HepG2 (cell line): ENCODE data around the gene ATP6V1C2. TPM values are rescaled to one million over a fixed set of nuclear protein-coding genes. Genes with fewer than 3 reads are reported as not detected.

Experiments used
- ATAC-seq: fragments of 200-7000 bp; cut with Tn5 transposase; 3 replicates; pipeline ENCODE4 v1.9.1; 2020; ENCODE audit warnings: mild to moderate bottlenecking, moderate library complexity
- BruUV-seq: library from RNA; stranded (reverse); fragments of 400-500 nt; replicated peaks from 2 replicates; lab custom pipeline; 2021; lab: Mats Ljungman, UMichigan
- CTCF ChIA-PET: fragments of 300-600 bp; formaldehyde crosslinking; extraction: SDS; loops from one replicate; lab custom pipeline; 2021; ENCODE audit warnings: low total read pairs, inconsistent platforms, low intra/inter-chr PET ratio; lab: Yijun Ruan, JAX
- POLR2A ChIA-PET: fragments of 350-600 bp; sonication (Branson Sonifier 250); formaldehyde crosslinking; loops from one replicate; lab custom pipeline; 2020; ENCODE audit warnings: antibody characterized with exemption, inconsistent platforms; lab: Yijun Ruan, JAX
- DNase-seq: peaks from one replicate; pipeline ENCODE4 v3.0.0-alpha.2; 2015; ENCODE audit warnings: low spot score
- FAIRE-seq: peaks from 3 replicates; lab custom pipeline; 2011; peaks lifted over from hg19 to GRCh38; lab: Jason Lieb, UNC
- H2AFZ ChIP-seq: one replicate; pipeline ENCODE4 v1.6.1; 2011; ENCODE audit warnings: low read length, inconsistent platforms
- H3K27ac ChIP-seq: fragments of 300-600 bp; 3 replicates; pipeline ENCODE4 v1.8.0; 2011; ENCODE audit warnings: mixed run types, mild to moderate bottlenecking, mixed read lengths, low read length, inconsistent platforms; ENCODE audit not compliant: insufficient read depth; ENCODE audit errors: extremely low read length
- H3K27me3 ChIP-seq, 2 experiments: fragments of 200-600 bp in 1 of 2; 2 replicates in 1 of 2; 3 replicates in 1 of 2; pipeline versions ENCODE4 v1.6.0 to v1.8.0; 2011; ENCODE audit warnings: low read length in 2 of 2, mild to moderate bottlenecking in 2 of 2, moderate library complexity in 2 of 2, inconsistent platforms in 1 of 2; ENCODE audit not compliant: insufficient read depth in 2 of 2, control insufficient read depth in 1 of 2
- H3K36me3 ChIP-seq, 2 experiments: fragments of 200-600 bp in 1 of 2; replicated peaks in 1 of 2; 2 replicates in 1 of 2; 3 replicates in 1 of 2; pipeline versions ENCODE4 v1.5.1 to v1.8.0; 2011; ENCODE audit warnings: low read length in 2 of 2, inconsistent platforms in 1 of 2; ENCODE audit not compliant: insufficient read depth in 2 of 2, control insufficient read depth in 1 of 2
- H3K4me1 ChIP-seq: 2 replicates; pipeline ENCODE4 v1.5.1; 2012; ENCODE audit warnings: low read length, inconsistent platforms; ENCODE audit not compliant: insufficient read depth
- H3K4me2 ChIP-seq: 2 replicates; pipeline ENCODE4 v1.6.0; 2011; ENCODE audit warnings: low read depth, low read length, inconsistent platforms
- H3K4me3 ChIP-seq, 3 experiments: fragments of 200-600 bp in 1 of 3; sonication (generic), shearing (Covaris generic) in 1 of 3; replicated peaks in 1 of 3; 2 replicates each; pipeline ENCODE4 v1.5.1; 2011 to 2016; ENCODE audit warnings: low read length in 3 of 3, inconsistent platforms in 2 of 3, low read depth in 2 of 3, mild to moderate bottlenecking in 2 of 3, control low read depth in 1 of 3, mixed read lengths in 1 of 3; ENCODE audit not compliant: insufficient read depth in 1 of 3
- H3K79me2 ChIP-seq: one replicate; pipeline ENCODE4 v1.6.1; 2011; ENCODE audit warnings: low read length, inconsistent platforms; ENCODE audit not compliant: insufficient read depth
- H3K9ac ChIP-seq: 2 replicates; pipeline ENCODE4 v1.6.0; 2011; ENCODE audit warnings: mild to moderate bottlenecking, low read depth, low read length, inconsistent platforms; ENCODE audit not compliant: insufficient read depth
- H3K9me3 ChIP-seq: 2 replicates; pipeline ENCODE4 v1.5.1; 2012; ENCODE audit warnings: mild to moderate bottlenecking, low read length
- H4K20me1 ChIP-seq: 2 replicates; pipeline ENCODE4 v1.6.0; 2011; ENCODE audit warnings: inconsistent platforms, mild to moderate bottlenecking, low read length, moderate library complexity; ENCODE audit not compliant: insufficient read depth
- FOXJ3 ChIP-seq: sonication (generic); formaldehyde crosslinking; IDR thresholded peaks from 2 replicates; pipeline ENCODE4 v1.4.0; 2020; ENCODE audit warnings: missing genetic modification reagents, mild to moderate bottlenecking, borderline replicate concordance
- HNRNPH1 ChIP-seq: fragments of 200-400 bp; formaldehyde crosslinking; optimal IDR thresholded peaks from 2 replicates; pipeline ENCODE3; 2017; ENCODE audit warnings: mild to moderate bottlenecking, low read depth, low read length
- KAT8 ChIP-seq: IDR thresholded peaks from 2 replicates; pipeline ENCODE4 v1.6.1; 2016; ENCODE audit warnings: missing genetic modification reagents, missing compliant biosample characterization
- KLF6 ChIP-seq: IDR thresholded peaks from 2 replicates; pipeline ENCODE4 v1.8.0; 2016; ENCODE audit warnings: missing biosample characterization, missing genetic modification reagents
- MAFF ChIP-seq: IDR thresholded peaks from 2 replicates; pipeline ENCODE4 v1.6.1; 2011; ENCODE audit warnings: low read depth, low read length, improper control_type of control experiment
- NRL ChIP-seq: sonication (generic); formaldehyde crosslinking; IDR thresholded peaks from 2 replicates; pipeline ENCODE4 v1.5.0; 2020; ENCODE audit warnings: missing genetic modification reagents, mild to moderate bottlenecking, moderate library complexity, borderline replicate concordance
- TSC22D2 ChIP-seq: sonication (generic); formaldehyde crosslinking; IDR thresholded peaks from 2 replicates; pipeline ENCODE4 v1.5.1; 2020; ENCODE audit warnings: missing genetic modification reagents, mild to moderate bottlenecking, borderline replicate concordance
- YEATS2 ChIP-seq: sonication (generic); formaldehyde crosslinking; IDR thresholded peaks from 2 replicates; pipeline ENCODE4 v1.4.0; 2020; ENCODE audit warnings: missing genetic modification reagents, borderline replicate concordance
- ZNF468 ChIP-seq: sonication (generic); formaldehyde crosslinking; IDR thresholded peaks from 2 replicates; pipeline ENCODE4 v1.8.0; 2022; ENCODE audit warnings: mild to moderate bottlenecking, moderate library complexity, missing genetic modification reagents
- ZNF580 ChIP-seq: IDR thresholded peaks from 2 replicates; pipeline ENCODE4 v1.6.1; 2016; ENCODE audit warnings: low read depth, borderline replicate concordance
- ZSCAN29 ChIP-seq: sonication (generic); formaldehyde crosslinking; conservative IDR thresholded peaks from 2 replicates; pipeline ENCODE4 v1.4.0; 2020; ENCODE audit warnings: mild to moderate bottlenecking, missing genetic modification reagents
- WGBS: methylation state at CpG from one replicate; pipeline ENCODE4 v1.1.6; 2017; ENCODE audit warnings: low lambda C conversion rate; 5-methylcytosine and 5-hydroxymethylcytosine counted together
- in situ Hi-C: cut with HindIII; loops from 2 replicates; pipeline ENCODE4 v1.10.0; 2017; ENCODE audit warnings: low pct_unique_long_range_greater_than_20kb; ENCODE audit not compliant: extremely low pct_ligation_motif_present
- intact Hi-C: fragments of 100-400 bp; cut with micrococcal nuclease; formaldehyde crosslinking; loops from one replicate; pipeline ENCODE4 v1.10.0; 2022; ENCODE audit not compliant: unreplicated experiment
- polyA plus RNA-seq, 8 experiments: library from polyadenylated mRNA; depleted of rRNA in 3 of 8; stranded (reverse) in 7 of 8; unstranded in 1 of 8; fragments of >200 nt; fragmentation: Illumina TruSeq in 4 of 8; extraction: Trizol in 4 of 8; gene quantifications; 2 replicates each; pipeline versions ENCODE4 v1.2.1 to v1.2.3, GENCODE V29; 2011 to 2016; ENCODE audit warnings: low read depth in 4 of 8, missing spikeins in 1 of 8, mixed read lengths in 1 of 8; ENCODE audit not compliant: insufficient read depth in 1 of 8
- total RNA-seq, 5 experiments: library from RNA; depleted of rRNA; stranded (reverse); fragments of >200 nt; fragmentation: Illumina TruSeq; extraction: Trizol; gene quantifications; 2 replicates each; pipeline ENCODE4 v1.2.3, GENCODE V29; 2016; ENCODE audit warnings: low read depth in 1 of 5
- TF ChIP-seq, protein P1 (sequence below): sonication (generic); formaldehyde crosslinking; IDR thresholded peaks from 2 replicates; pipeline ENCODE4 v1.9.0; 2021; ENCODE audit warnings: missing genetic modification reagents, borderline replicate concordance
- TF ChIP-seq, protein P2 (sequence below): sonication (generic); formaldehyde crosslinking; IDR thresholded peaks from 2 replicates; pipeline ENCODE4 v1.4.0; 2020; ENCODE audit warnings: mild to moderate bottlenecking, missing genetic modification reagents

The ATP6V1C2 gene
- total and polyA plus RNA-seq, 2 of the 13 experiments (the other 11 are each of a cell fraction or from before 2014, with no cell fraction given): 0.04 to 0.29 TPM

DNA sequence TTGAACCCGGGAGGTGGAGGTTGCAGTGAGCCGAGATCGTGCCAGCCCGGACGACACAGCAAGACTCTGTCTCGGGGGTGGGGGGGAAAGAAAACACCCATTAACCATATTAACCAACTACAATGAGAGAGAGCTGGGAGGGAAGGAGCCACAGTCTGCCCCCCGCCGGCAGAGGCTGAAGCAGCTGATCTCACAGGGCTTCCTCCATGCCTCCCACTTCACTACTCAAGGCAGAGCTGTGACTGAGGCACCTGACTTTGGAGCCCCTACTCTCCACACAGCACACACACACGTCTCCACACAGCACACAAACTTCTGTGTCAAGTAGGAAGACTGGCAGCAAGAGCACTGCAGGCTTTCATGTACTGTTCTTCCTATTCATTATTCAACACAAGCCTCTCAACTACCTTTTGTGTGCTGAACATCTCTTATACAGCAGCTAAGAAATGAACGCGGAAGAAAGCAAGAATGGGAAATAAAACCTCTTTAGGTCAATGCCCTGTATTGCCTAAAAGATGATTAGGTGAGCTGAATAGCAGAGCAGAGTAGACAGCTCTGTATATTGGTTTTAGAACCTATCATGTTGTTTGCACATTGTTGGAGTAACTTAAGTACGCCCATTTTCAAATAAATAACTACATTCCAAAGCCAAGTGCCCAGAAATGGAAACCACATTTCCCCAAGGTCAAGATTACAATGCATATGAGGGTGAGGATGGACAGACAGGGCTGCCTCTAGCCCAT lies 65.0 kb downstream of the ATP6V1C2 start:
- ChIA-PET POLR2A (no interaction called here), CTCF (no interaction called here)
- BruUV-seq: no TSS peak
- H4K20me1 ChIP-seq: peaks cover 11% of the 10 kb centered on the region
- TF ChIP-seq HNRNPH1 (no peak), ZNF468 (CRISPR knock-in tag) (no peak), TSC22D2 (no peak), MAFF (no peak), ZNF580 (CRISPR knock-in tag) (no peak), KLF6 (CRISPR knock-in tag) (no peak), ZSCAN29 (CRISPR knock-in tag) (no peak), KAT8 (CRISPR knock-in tag) (no peak), YEATS2 (no peak), FOXJ3 (CRISPR knock-in tag) (no peak), NRL (CRISPR knock-in tag) (no peak)
- TF ChIP-seq, protein P1, sequence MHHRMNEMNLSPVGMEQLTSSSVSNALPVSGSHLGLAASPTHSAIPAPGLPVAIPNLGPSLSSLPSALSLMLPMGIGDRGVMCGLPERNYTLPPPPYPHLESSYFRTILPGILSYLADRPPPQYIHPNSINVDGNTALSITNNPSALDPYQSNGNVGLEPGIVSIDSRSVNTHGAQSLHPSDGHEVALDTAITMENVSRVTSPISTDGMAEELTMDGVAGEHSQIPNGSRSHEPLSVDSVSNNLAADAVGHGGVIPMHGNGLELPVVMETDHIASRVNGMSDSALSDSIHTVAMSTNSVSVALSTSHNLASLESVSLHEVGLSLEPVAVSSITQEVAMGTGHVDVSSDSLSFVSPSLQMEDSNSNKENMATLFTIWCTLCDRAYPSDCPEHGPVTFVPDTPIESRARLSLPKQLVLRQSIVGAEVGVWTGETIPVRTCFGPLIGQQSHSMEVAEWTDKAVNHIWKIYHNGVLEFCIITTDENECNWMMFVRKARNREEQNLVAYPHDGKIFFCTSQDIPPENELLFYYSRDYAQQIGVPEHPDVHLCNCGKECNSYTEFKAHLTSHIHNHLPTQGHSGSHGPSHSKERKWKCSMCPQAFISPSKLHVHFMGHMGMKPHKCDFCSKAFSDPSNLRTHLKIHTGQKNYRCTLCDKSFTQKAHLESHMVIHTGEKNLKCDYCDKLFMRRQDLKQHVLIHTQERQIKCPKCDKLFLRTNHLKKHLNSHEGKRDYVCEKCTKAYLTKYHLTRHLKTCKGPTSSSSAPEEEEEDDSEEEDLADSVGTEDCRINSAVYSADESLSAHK (CRISPR knock-in tag): no peak
- TF ChIP-seq, protein P2, sequence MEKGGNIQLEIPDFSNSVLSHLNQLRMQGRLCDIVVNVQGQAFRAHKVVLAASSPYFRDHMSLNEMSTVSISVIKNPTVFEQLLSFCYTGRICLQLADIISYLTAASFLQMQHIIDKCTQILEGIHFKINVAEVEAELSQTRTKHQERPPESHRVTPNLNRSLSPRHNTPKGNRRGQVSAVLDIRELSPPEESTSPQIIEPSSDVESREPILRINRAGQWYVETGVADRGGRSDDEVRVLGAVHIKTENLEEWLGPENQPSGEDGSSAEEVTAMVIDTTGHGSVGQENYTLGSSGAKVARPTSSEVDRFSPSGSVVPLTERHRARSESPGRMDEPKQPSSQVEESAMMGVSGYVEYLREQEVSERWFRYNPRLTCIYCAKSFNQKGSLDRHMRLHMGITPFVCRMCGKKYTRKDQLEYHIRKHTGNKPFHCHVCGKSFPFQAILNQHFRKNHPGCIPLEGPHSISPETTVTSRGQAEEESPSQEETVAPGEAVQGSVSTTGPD (CRISPR knock-in tag): no peak
- no peak overlapping the region for H3K4me3 ChIP-seq
- FAIRE-seq (no peak), ATAC-seq (no peak; the same call in 2 of the 3 replicates), DNase-seq (no peak)
- H2AFZ ChIP-seq: no peak overlapping the region
- 93% methylated on average over 12 of the region's 12 CpGs for WGBS
- no peak overlapping the region for H3K4me2 ChIP-seq
- no peaks in the 10 kb centered on the region for H3K27me3 ChIP-seq
- H3K9me3 ChIP-seq: no peaks in the 10 kb centered on the region
- H3K4me1 ChIP-seq: peaks cover 20% of the 10 kb centered on the region
- H3K36me3 ChIP-seq: peaks cover 43 to 95% of the 10 kb centered on the region in 2 experiments
- intact Hi-C loops: no loop called here
- in situ Hi-C loops: no loop called here
- H3K27ac ChIP-seq: no peak overlapping the region
- H3K9ac ChIP-seq: no peak overlapping the region
- peaks cover 2% of the 10 kb centered on the region for H3K79me2 ChIP-seq
